Smooth muscle cell (in vitro differentiated cells): Measurements from ENCODE around the gene WDR70. TPM values are rescaled to one million over a fixed set of nuclear protein-coding genes. Genes with fewer than 3 reads are reported as not detected.
A peak's percentile ranks its signal among the peaks of the same experiment; 100 is the strongest.

Source experiments
- DNase-seq: peaks from one replicate; lab custom pipeline; 2025; ENCODE audit not compliant: unreplicated experiment; lab: John Stamatoyannopoulos, UW
- H2AFZ ChIP-seq: fragments of 200-600 bp; sonication (generic); 2 replicates; pipeline ENCODE4 v1.6.0; 2016; ENCODE audit warnings: antibody characterized with exemption, low read depth, mild to moderate bottlenecking
- H3F3A ChIP-seq: fragments of 200-600 bp; sonication (generic); 2 replicates; pipeline ENCODE4 v1.6.0; 2017; ENCODE audit warnings: antibody characterized with exemption, low read depth
- H3K27ac ChIP-seq: fragments of 200-600 bp; sonication (generic); 2 replicates; pipeline ENCODE4 v1.5.1; 2016; ENCODE audit warnings: low read depth, mild to moderate bottlenecking
- H3K27me3 ChIP-seq: fragments of 200-600 bp; sonication (generic); 2 replicates; pipeline ENCODE4 v1.6.1; 2016; ENCODE audit warnings: low read depth, mild to moderate bottlenecking
- H3K36me3 ChIP-seq: fragments of 200-600 bp; sonication (generic); 2 replicates; pipeline ENCODE4 v1.5.1; 2016; ENCODE audit warnings: low read depth
- H3K4me1 ChIP-seq: fragments of 200-600 bp; sonication (generic); 2 replicates; pipeline ENCODE4 v1.5.1; 2016; ENCODE audit warnings: low read depth
- H3K4me2 ChIP-seq: fragments of 200-600 bp; sonication (generic); 2 replicates; pipeline ENCODE4 v1.6.0; 2016; ENCODE audit warnings: mild to moderate bottlenecking
- H3K4me3 ChIP-seq: fragments of 200-600 bp; sonication (generic); 2 replicates; pipeline ENCODE4 v1.5.1; 2016; ENCODE audit warnings: mild to moderate bottlenecking
- H3K79me2 ChIP-seq: fragments of 200-600 bp; sonication (generic); 2 replicates; pipeline ENCODE4 v1.6.0; 2016; ENCODE audit warnings: low read depth, mild to moderate bottlenecking
- H3K9ac ChIP-seq: fragments of 200-600 bp; sonication (generic); 2 replicates; pipeline ENCODE4 v1.6.0; 2016; ENCODE audit warnings: low read depth
- H3K9me3 ChIP-seq: fragments of 200-600 bp; sonication (generic); replicated peaks from 2 replicates; pipeline ENCODE4 v1.5.1; 2016; ENCODE audit warnings: low read depth
- H4K20me1 ChIP-seq: fragments of 200-600 bp; sonication (generic); 2 replicates; pipeline ENCODE4 v1.6.0; 2016; ENCODE audit warnings: low read depth
- CTCF ChIP-seq: fragments of 200-600 bp; sonication (generic); IDR thresholded peaks from 2 replicates; pipeline ENCODE4 v1.5.1; 2017; ENCODE audit warnings: borderline replicate concordance, mild to moderate bottlenecking, antibody characterized with exemption; ENCODE audit not compliant: insufficient read depth, poor library complexity, severe bottlenecking
- WGBS: methylation state at CpG from one replicate; pipeline ENCODE4 v1.1.7; 2016; ENCODE audit warnings: low lambda C conversion rate; 5-methylcytosine and 5-hydroxymethylcytosine counted together
- polyA plus RNA-seq: library from polyadenylated mRNA; unstranded; fragments of >200 nt; fragmentation: Nextera tagmentation; extraction: Ambion mirVana; gene quantifications from 2 replicates; pipeline ENCODE4 v1.2.1, GENCODE V29; 2016
- total RNA-seq: library from RNA; depleted of rRNA; stranded (reverse); fragments of >200 nt; gene quantifications from 2 replicates; pipeline ENCODE4 v1.2.3, GENCODE V29; 2014

The WDR70 gene
- total and polyA plus RNA-seq, 2 experiments from 2014 or later: 17.8 to 28.7 TPM

- DNase-seq: no peak
- Histone ChIP-seq H3K27me3 (no peaks in the 10 kb centered on the region), H3K36me3 (no peaks in the 10 kb centered on the region), H2AFZ (no peak overlapping the region), H3K4me2 (peak overlapping the region; percentile 59), H3K9me3 (no peaks in the 10 kb centered on the region), H3K4me1 (no peaks in the 10 kb centered on the region), H3K79me2 (no peaks in the 10 kb centered on the region), H3K4me3 (no peak overlapping the region), H4K20me1 (peaks cover 4% of the 10 kb centered on the region), H3K27ac (peak overlapping the region; percentile 62), H3K9ac (no peak overlapping the region), H3F3A (peaks cover 4% of the 10 kb centered on the region)
- 73% methylated on average over 3 of the region's 3 CpGs for WGBS
- no peak for TF ChIP-seq CTCF
These were observed 116.7 kb downstream of the WDR70 start for GRCh38 chr5:37495668-37496347.

GRCh38 chr5:37496902-37497445 is 117.9 kb downstream of the WDR70 start:
- Histone ChIP-seq H3K27ac (peak overlapping the region; percentile 62), H3K4me2 (peak overlapping the region; percentile 59), H3K36me3 (no peaks in the 10 kb centered on the region), H3K79me2 (no peaks in the 10 kb centered on the region), H3K4me3 (no peak overlapping the region), H2AFZ (no peak overlapping the region), H4K20me1 (peaks cover 4% of the 10 kb centered on the region), H3K9me3 (no peaks in the 10 kb centered on the region), H3F3A (peaks cover 4% of the 10 kb centered on the region), H3K4me1 (no peaks in the 10 kb centered on the region), H3K27me3 (no peaks in the 10 kb centered on the region), H3K9ac (no peak overlapping the region)
- no peak for TF ChIP-seq CTCF
- 33% methylated on average over 1 of the region's 3 CpGs for WGBS
- no peak for DNase-seq

GRCh38 chr5:37501152-37501551 is 122.0 kb downstream of the WDR70 start:
- no peak for TF ChIP-seq CTCF
- Histone ChIP-seq H4K20me1 (no peaks in the 10 kb centered on the region), H3K27ac (no peak overlapping the region), H3K27me3 (no peaks in the 10 kb centered on the region), H3K9me3 (no peaks in the 10 kb centered on the region), H3K9ac (no peak overlapping the region), H3K4me3 (no peak overlapping the region), H3K4me2 (no peak overlapping the region), H3K4me1 (no peaks in the 10 kb centered on the region), H2AFZ (no peak overlapping the region), H3F3A (no peaks in the 10 kb centered on the region), H3K36me3 (no peaks in the 10 kb centered on the region), H3K79me2 (no peaks in the 10 kb centered on the region)
- DNase-seq: no peak
- WGBS: 94% methylated on average over 1 of the region's 1 CpG

GRCh38 chr5:37506241-37506640 is 127.1 kb downstream of the WDR70 start:
- H3K4me3 ChIP-seq: no peak overlapping the region
- H3K36me3 ChIP-seq: no peaks in the 10 kb centered on the region
- H2AFZ ChIP-seq: no peak overlapping the region
- no peaks in the 10 kb centered on the region for H4K20me1 ChIP-seq
- H3F3A ChIP-seq: no peaks in the 10 kb centered on the region
- WGBS: 92% methylated on average over 3 of the region's 3 CpGs
- no peaks in the 10 kb centered on the region for H3K27me3 ChIP-seq
- H3K9ac ChIP-seq: no peak overlapping the region
- no peak for DNase-seq
- no peak overlapping the region for H3K4me2 ChIP-seq
- no peaks in the 10 kb centered on the region for H3K4me1 ChIP-seq
- no peak for TF ChIP-seq CTCF
- H3K9me3 ChIP-seq: no peaks in the 10 kb centered on the region
- peaks cover 7% of the 10 kb centered on the region for H3K79me2 ChIP-seq
- no peak overlapping the region for H3K27ac ChIP-seq
